HL-60 (cell line): ENCODE measurements around the gene RAB3C.
"Not testable (repeated sequence)": the region's sequence is repeated elsewhere in the genome, so short reads cannot be mapped to it uniquely, and the experiment has no call there.

Experiments
- DNase-seq, 2 experiments: peaks; one replicate each; pipeline ENCODE4 v3.0.0-alpha.2; 2010 to 2020; ENCODE audit warnings: low read depth in 1 of 2, low spot score in 1 of 2
- H3K27ac ChIP-seq: fragments of 250-450 bp; sonication (Bioruptor Pico); replicated peaks from 2 replicates; pipeline ENCODE4 v1.5.1; 2020; ENCODE audit warnings: mild to moderate bottlenecking, moderate library complexity
- H3K27me3 ChIP-seq: fragments of 250-450 bp; sonication (Bioruptor Pico); 2 replicates; pipeline ENCODE4 v1.5.1; 2021; ENCODE audit warnings: mild to moderate bottlenecking, moderate library complexity; ENCODE audit not compliant: insufficient read depth, poor library complexity, severe bottlenecking
- H3K4me3 ChIP-seq: replicated peaks from 2 replicates; pipeline ENCODE4 v1.5.1; 2011; ENCODE audit warnings: mild to moderate bottlenecking, control low read depth, low read length; ENCODE audit not compliant: insufficient read depth
- GABPA ChIP-seq: IDR thresholded peaks from 2 replicates; pipeline ENCODE4 v1.6.1; 2012; ENCODE audit warnings: low read depth
- POLR2AphosphoS5 ChIP-seq: IDR thresholded peaks from 2 replicates; pipeline ENCODE4 v1.6.1; 2012; ENCODE audit warnings: low read depth
- SPI1 ChIP-seq: IDR thresholded peaks from 2 replicates; pipeline ENCODE4 v1.6.1; 2012; ENCODE audit warnings: low read depth, mild to moderate bottlenecking, borderline replicate concordance
- long read RNA-seq: library from polyadenylated mRNA; unstranded; transcript quantifications from one replicate; pipeline ENCODE4 v2.0.0, GENCODE V29; 2020
- TF ChIP-seq, protein P1 (sequence below): IDR thresholded peaks from 2 replicates; pipeline ENCODE4 v1.6.1; 2012; ENCODE audit warnings: low read depth; ENCODE audit not compliant: insufficient replicate concordance
- TF ChIP-seq, protein P2 (sequence below): IDR thresholded peaks from one replicate; pipeline ENCODE4 v1.5.1; 2011; ENCODE audit warnings: low read length, control low read depth, inconsistent platforms; ENCODE audit not compliant: insufficient read depth

Gene RAB3C, protein sequence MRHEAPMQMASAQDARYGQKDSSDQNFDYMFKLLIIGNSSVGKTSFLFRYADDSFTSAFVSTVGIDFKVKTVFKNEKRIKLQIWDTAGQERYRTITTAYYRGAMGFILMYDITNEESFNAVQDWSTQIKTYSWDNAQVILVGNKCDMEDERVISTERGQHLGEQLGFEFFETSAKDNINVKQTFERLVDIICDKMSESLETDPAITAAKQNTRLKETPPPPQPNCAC
- long read RNA-seq, full-length matches to known transcripts: 1 of 4 reads
- long read RNA-seq, partial matches to known transcripts: 0 of 4 reads
- long read RNA-seq, other reads (novel, unspliced or antisense): 3 of 4 reads

DNA sequence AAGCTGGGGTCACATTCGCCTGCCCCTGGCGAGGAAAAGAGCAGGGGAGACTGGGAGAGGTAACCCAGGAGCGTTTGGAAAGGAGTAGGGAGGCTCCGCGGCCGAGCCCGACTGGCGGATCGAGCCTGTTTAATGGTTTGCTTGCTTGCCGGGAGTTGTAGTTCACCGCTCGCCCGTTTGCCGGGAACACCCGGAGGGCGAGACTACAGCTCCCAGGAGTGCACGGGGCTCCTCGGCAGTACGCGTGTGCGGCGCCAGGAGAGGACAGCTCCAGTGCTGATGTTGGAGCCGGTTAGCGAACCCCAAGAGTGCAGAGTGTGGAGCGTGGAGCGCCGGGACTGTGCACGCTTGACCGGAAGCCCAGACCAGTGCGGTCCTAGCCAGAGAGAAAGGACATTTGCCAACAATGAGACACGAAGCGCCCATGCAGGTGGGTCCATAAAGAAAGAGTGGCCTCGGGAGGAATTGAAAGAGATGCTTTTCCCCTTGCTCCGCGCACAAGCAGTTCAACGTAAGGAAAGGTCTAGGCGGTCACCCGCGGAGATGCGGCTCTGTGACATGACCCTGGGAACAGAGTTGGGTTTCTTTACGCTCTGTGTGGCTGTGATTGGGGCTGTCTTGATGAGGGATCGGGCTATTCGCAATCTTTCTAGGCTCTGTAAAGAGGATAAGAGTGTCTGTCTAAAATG lies at the start of gene RAB3C:
RAB3C (plus strand) TSS at position 273 of the 689 bp plus-strand sequence; CDS start at position 407, 134 bp downstream.
- peak within 1 kb of the TSS; percentile 36; the same call in 1 of the 2 replicates for H3K27ac ChIP-seq
- H3K27me3 ChIP-seq: no peaks in the 10 kb centered on the region
- H3K4me3 ChIP-seq: peak within 1 kb of the TSS; percentile 72
- DNase-seq: peak; percentile 52 to 88
- TF ChIP-seq, protein P1, sequence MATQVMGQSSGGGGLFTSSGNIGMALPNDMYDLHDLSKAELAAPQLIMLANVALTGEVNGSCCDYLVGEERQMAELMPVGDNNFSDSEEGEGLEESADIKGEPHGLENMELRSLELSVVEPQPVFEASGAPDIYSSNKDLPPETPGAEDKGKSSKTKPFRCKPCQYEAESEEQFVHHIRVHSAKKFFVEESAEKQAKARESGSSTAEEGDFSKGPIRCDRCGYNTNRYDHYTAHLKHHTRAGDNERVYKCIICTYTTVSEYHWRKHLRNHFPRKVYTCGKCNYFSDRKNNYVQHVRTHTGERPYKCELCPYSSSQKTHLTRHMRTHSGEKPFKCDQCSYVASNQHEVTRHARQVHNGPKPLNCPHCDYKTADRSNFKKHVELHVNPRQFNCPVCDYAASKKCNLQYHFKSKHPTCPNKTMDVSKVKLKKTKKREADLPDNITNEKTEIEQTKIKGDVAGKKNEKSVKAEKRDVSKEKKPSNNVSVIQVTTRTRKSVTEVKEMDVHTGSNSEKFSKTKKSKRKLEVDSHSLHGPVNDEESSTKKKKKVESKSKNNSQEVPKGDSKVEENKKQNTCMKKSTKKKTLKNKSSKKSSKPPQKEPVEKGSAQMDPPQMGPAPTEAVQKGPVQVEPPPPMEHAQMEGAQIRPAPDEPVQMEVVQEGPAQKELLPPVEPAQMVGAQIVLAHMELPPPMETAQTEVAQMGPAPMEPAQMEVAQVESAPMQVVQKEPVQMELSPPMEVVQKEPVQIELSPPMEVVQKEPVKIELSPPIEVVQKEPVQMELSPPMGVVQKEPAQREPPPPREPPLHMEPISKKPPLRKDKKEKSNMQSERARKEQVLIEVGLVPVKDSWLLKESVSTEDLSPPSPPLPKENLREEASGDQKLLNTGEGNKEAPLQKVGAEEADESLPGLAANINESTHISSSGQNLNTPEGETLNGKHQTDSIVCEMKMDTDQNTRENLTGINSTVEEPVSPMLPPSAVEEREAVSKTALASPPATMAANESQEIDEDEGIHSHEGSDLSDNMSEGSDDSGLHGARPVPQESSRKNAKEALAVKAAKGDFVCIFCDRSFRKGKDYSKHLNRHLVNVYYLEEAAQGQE: peak; percentile 93
- TF ChIP-seq, protein P2, sequence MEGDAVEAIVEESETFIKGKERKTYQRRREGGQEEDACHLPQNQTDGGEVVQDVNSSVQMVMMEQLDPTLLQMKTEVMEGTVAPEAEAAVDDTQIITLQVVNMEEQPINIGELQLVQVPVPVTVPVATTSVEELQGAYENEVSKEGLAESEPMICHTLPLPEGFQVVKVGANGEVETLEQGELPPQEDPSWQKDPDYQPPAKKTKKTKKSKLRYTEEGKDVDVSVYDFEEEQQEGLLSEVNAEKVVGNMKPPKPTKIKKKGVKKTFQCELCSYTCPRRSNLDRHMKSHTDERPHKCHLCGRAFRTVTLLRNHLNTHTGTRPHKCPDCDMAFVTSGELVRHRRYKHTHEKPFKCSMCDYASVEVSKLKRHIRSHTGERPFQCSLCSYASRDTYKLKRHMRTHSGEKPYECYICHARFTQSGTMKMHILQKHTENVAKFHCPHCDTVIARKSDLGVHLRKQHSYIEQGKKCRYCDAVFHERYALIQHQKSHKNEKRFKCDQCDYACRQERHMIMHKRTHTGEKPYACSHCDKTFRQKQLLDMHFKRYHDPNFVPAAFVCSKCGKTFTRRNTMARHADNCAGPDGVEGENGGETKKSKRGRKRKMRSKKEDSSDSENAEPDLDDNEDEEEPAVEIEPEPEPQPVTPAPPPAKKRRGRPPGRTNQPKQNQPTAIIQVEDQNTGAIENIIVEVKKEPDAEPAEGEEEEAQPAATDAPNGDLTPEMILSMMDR: no peak

DNA sequence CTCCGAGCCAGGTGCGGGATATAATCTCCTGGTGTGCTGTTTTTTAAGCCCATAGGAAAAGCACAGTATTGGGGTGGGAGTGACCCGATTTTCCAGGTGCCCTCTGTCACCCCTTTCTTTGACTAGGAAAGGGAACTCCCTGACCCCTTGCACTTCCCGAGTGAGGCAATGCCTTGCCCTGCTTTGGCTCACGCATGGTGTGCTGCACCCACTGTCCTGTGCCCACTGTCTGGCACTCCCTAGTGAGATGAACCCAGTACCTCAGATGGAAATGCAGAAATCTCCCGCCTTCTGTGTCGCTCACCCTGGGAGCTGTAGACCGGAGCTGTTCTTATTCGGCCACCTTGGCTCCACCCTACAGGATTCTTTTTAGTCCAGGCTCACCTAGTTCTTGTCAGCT lies 40.9 kb upstream of the RAB3C start:
- not testable (repeated sequence) for H3K27ac ChIP-seq, H3K27me3 ChIP-seq, H3K4me3 ChIP-seq, DNase-seq

DNA sequence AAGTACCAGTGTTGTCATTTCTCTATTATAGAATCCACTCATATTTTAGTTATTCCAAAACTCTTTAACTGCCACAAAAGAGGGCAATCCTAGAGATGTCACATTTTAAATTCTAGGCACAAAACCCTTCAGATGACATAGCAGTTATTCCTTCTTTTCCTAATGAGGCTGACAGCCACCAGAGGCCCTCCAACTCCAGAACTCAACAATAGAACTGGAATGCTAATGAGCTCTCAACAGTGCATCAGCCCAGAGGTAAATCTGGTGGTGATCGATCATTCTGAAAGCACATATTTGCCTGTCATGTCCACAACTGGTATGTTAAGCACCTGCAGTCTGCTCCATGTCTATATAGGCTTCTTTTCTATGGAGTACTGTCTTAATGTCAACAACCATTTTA lies 40.2 kb upstream of the RAB3C start:
- Histone ChIP-seq H3K4me3 (no peak overlapping the region), H3K27ac (peak overlapping the region; percentile 97), H3K27me3 (no peaks in the 10 kb centered on the region)
- TF ChIP-seq, protein P1: no peak
- TF ChIP-seq POLR2AphosphoS5 (no peak), GABPA (no peak)
- no peak for DNase-seq

DNA sequence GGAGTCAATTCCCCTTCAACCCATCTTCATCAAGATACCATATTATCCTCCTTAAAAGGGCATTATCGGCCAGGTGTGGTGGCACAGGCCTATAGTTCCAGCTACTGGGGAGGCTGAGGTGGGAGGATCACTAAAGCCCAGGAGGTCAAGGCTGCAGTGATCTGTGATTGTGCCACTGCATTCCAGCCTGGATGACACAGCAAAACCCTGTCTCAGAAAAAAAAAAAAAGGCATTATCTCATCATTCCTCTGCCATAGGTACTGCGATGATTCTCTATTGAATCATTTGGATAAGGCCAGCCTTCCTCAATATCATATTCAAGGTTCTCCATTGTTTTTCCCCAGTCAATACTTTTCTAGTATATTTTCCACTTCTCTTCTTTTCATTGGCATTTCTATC lies 39.2 kb upstream of the RAB3C start:
- DNase-seq: peak in 1 of 2 experiments; percentile 6
- TF ChIP-seq, protein P2: no peak
- TF ChIP-seq POLR2AphosphoS5: no peak
- TF ChIP-seq GABPA: no peak
- TF ChIP-seq, protein P1: no peak
- TF ChIP-seq SPI1: no peak

More for the DNA sequence above, 39.2 kb upstream of the RAB3C start:
- Histone ChIP-seq H3K27me3 (no peaks in the 10 kb centered on the region), H3K4me3 (no peak overlapping the region), H3K27ac (peak overlapping the region; percentile 97)
